Loucy (cell line): ENCODE results near the gene PLSCR5.

Source experiments
- CTCF ChIP-seq: fragments of 200-600 bp; sonication (generic); conservative IDR thresholded peaks from 2 replicates; pipeline ENCODE4 v1.5.1; 2014; ENCODE audit warnings: mild to moderate bottlenecking, antibody characterized with exemption, low read length
- EZH2phosphoT487 ChIP-seq: fragments of 200-600 bp; IDR thresholded peaks from 2 replicates; pipeline ENCODE4 v1.6.1; 2018; ENCODE audit warnings: antibody characterized with exemption, mild to moderate bottlenecking, moderate library complexity, borderline replicate concordance

DNA sequence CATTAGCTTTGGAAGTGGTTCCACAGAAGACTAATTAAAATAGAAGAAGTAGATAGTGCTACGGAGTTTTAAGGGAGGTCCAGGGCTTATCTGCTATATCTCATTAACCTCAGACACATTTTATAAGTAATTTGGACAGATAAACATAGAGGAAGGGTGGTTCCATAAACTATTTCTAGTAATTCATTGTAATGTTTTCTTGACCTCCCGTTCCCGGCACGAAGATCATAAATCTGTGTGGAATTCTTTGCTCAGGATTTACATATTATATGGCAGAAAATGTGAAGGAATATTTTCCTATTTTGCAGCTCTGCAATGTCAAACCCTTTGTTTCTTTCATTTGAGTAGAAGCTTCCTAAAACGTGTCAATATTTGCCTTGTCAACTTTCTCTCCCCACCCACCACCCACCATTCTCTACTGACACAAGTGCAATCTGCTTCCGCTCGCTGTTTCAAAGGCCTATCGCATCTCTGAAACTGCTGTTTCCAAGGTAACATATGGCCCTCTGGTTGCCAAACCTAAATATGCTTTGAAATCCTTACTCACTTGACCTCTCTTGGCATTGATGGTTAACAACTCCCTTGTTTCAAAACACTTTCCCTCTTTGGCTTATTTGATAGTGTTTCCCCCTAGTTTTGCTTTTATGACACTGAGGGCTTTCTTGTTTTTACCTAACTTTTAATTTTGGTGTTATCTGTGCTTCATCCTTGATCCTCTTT lies 21.4 kb upstream of the PLSCR5 start:
- TF ChIP-seq CTCF (no peak), EZH2phosphoT487 (no peak)
